ENCODE data around the gene COX15.
"Not testable (repeated sequence)": the region's sequence is repeated elsewhere in the genome, so short reads cannot be mapped to it uniquely, and the experiment has no call there.

Gene COX15

GRCh38 chr10:99740260-99740659, 8.3 kb upstream of the COX15 start:
- DNase-seq: no peak

- not testable (repeated sequence) for DNase-seq
These were observed 2.2 kb upstream of the COX15 start for GRCh38 chr10:99734111-99734510.

GRCh38 chr10:99733366-99733765, 1.4 kb upstream of the COX15 start:
- no peak for DNase-seq

GRCh38 chr10:99731306-99732032, 458 bp downstream of the COX15 start:
- no peak for DNase-seq

- DNase-seq: no peak
These were observed 1.9 kb downstream of the COX15 start for GRCh38 chr10:99730026-99730425.

GRCh38 chr10:99720387-99720786, 11.5 kb downstream of the COX15 start:
- no peak for DNase-seq

- no peak for DNase-seq
These were observed 17.5 kb downstream of the COX15 start for GRCh38 chr10:99714446-99714845.

- peak in 1 of 2 donors; percentile 49 for DNase-seq
These were observed 20.7 kb downstream of the COX15 start for GRCh38 chr10:99711129-99711719.

- DNase-seq: no peak
These were observed 22.3 kb downstream of the COX15 start for GRCh38 chr10:99709480-99710229.

GRCh38 chr10:99708428-99709012, 23.4 kb downstream of the COX15 start:
- no peak for DNase-seq

- no peak for DNase-seq
These were observed 31.3 kb downstream of the COX15 start for GRCh38 chr10:99700649-99701048.

- no peak for DNase-seq
These were observed 33.3 kb downstream of the COX15 start for GRCh38 chr10:99698504-99699080.

- no peak for DNase-seq
These were observed 36.2 kb downstream of the COX15 start for GRCh38 chr10:99695761-99696160.

- DNase-seq: no peak
These were observed 37.9 kb downstream of the COX15 start for GRCh38 chr10:99693933-99694583.

- DNase-seq: no peak
These were observed 42.5 kb downstream of the COX15 start for GRCh38 chr10:99689461-99689860.

GRCh38 chr10:99685597-99685967, 46.3 kb downstream of the COX15 start:
- DNase-seq: peak in 1 of 2 donors; percentile 82

- DNase-seq: no peak
These were observed 49.2 kb downstream of the COX15 start for GRCh38 chr10:99682752-99683151.

Data from bone marrow (tissue), 2 donors.